LNCaP clone FGC (cell line): ENCODE results near the gene TAF1.
A peak's percentile ranks its signal among the peaks of the same experiment; 100 is the strongest.
"Not testable (repeated sequence)": the region's sequence is repeated elsewhere in the genome, so short reads cannot be mapped to it uniquely, and the experiment has no call there.

ENCODE experiments used
- DNase-seq: peaks from one replicate; pipeline ENCODE4 v3.0.0-alpha.2; 2011; ENCODE audit warnings: low read depth
- H3K4me3 ChIP-seq: 2 replicates; pipeline ENCODE4 v1.5.1; 2011; ENCODE audit warnings: mild to moderate bottlenecking, low read depth, low read length, control low read depth
- TF ChIP-seq, protein P1 (sequence below): IDR thresholded peaks from 2 replicates; pipeline ENCODE4 v1.5.1; 2012; ENCODE audit warnings: mild to moderate bottlenecking; ENCODE audit not compliant: control insufficient read depth, insufficient read depth; ENCODE audit errors: extremely low read depth

The TAF1 gene, protein sequence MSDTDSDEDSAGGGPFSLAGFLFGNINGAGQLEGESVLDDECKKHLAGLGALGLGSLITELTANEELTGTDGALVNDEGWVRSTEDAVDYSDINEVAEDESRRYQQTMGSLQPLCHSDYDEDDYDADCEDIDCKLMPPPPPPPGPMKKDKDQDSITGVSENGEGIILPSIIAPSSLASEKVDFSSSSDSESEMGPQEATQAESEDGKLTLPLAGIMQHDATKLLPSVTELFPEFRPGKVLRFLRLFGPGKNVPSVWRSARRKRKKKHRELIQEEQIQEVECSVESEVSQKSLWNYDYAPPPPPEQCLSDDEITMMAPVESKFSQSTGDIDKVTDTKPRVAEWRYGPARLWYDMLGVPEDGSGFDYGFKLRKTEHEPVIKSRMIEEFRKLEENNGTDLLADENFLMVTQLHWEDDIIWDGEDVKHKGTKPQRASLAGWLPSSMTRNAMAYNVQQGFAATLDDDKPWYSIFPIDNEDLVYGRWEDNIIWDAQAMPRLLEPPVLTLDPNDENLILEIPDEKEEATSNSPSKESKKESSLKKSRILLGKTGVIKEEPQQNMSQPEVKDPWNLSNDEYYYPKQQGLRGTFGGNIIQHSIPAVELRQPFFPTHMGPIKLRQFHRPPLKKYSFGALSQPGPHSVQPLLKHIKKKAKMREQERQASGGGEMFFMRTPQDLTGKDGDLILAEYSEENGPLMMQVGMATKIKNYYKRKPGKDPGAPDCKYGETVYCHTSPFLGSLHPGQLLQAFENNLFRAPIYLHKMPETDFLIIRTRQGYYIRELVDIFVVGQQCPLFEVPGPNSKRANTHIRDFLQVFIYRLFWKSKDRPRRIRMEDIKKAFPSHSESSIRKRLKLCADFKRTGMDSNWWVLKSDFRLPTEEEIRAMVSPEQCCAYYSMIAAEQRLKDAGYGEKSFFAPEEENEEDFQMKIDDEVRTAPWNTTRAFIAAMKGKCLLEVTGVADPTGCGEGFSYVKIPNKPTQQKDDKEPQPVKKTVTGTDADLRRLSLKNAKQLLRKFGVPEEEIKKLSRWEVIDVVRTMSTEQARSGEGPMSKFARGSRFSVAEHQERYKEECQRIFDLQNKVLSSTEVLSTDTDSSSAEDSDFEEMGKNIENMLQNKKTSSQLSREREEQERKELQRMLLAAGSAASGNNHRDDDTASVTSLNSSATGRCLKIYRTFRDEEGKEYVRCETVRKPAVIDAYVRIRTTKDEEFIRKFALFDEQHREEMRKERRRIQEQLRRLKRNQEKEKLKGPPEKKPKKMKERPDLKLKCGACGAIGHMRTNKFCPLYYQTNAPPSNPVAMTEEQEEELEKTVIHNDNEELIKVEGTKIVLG (N-terminal part only)

DNA sequence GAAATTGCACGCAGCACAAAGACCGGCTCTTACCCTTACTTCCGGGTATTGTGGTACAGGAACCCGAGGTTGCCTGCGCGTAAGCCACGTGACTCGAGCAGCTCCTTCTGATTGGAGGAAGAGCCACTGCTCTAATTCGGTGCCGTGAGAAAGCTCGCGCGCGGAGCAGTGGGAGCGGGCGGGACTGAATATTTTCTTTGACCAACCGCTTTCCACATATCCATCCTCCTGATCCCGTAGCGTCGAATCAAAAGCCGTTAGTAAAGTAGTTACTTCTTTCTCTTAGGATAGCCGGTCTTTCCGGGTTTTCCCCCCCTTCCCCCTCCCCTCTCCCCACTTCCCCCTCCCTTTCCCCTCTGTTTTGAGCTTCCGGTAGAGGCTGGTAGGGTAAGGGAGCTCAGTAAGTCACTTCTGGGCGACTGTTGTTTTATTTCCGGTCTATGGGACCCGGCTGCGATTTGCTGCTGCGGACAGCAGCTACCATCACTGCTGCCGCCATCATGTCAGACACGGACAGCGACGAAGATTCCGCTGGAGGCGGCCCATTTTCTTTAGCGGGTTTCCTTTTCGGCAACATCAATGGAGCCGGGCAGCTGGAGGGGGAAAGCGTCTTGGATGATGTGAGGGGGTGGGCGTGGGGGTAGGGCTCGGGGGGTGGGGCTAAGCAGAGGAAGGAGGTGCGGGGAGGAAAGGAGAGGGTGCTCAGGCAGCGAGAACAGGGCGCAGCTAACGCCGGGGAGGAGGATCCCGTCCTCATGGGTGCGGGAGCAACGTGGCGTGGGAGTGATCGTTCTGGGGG, at the start of gene TAF1:
Gene TAF1 (plus strand): TSS at position 483 of the 799 bp plus-strand sequence. CDS start 18 bp downstream, at position 501.
- TF ChIP-seq, protein P1, sequence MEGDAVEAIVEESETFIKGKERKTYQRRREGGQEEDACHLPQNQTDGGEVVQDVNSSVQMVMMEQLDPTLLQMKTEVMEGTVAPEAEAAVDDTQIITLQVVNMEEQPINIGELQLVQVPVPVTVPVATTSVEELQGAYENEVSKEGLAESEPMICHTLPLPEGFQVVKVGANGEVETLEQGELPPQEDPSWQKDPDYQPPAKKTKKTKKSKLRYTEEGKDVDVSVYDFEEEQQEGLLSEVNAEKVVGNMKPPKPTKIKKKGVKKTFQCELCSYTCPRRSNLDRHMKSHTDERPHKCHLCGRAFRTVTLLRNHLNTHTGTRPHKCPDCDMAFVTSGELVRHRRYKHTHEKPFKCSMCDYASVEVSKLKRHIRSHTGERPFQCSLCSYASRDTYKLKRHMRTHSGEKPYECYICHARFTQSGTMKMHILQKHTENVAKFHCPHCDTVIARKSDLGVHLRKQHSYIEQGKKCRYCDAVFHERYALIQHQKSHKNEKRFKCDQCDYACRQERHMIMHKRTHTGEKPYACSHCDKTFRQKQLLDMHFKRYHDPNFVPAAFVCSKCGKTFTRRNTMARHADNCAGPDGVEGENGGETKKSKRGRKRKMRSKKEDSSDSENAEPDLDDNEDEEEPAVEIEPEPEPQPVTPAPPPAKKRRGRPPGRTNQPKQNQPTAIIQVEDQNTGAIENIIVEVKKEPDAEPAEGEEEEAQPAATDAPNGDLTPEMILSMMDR = no peak
- peak; percentile 95 for DNase-seq
- H3K4me3 ChIP-seq = peak within 1 kb of the TSS; percentile 77

DNA sequence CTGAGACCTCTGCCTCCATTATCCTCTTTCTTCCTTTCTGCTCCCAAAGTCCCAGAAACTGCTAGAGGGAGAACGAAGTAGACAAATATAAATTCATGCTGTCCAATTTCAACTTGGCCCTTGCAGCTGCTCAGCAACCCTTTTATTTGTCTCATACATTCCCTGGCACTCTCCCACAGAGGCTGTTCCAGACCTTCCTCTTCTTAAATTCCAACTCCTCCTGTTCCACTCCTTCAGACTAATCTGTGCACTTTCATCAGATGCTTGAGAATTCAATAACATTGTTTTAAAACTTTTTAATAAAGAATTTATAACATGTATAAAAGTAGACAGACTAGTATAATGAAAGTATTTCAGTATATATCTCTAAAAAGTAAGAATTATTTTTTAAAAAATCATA, 49.2 kb upstream of the TAF1 start:
- H3K4me3 ChIP-seq, DNase-seq: not testable (repeated sequence)

DNA sequence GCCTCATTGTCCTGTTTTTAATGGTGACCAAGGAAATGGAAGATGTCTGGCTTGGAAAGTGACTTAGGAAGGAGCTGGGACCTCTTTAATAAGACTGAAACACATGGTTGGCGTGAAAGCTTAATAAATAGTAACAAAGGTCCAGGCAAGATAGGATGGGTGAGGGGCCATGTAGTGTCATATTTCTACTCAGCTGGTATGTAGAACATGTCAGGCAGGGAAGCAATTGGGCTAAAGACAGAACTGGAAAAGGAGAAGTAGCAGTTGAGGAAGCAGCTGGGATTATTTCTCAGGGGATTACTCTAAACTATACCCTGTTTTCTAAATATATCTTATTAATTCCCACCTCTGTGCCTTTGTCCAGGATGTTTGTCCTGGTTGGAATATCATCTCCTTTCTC, 46.0 kb upstream of the TAF1 start:
- H3K4me3 ChIP-seq = no peak overlapping the region
- DNase-seq = no peak
- TF ChIP-seq, protein P1 = no peak

DNA sequence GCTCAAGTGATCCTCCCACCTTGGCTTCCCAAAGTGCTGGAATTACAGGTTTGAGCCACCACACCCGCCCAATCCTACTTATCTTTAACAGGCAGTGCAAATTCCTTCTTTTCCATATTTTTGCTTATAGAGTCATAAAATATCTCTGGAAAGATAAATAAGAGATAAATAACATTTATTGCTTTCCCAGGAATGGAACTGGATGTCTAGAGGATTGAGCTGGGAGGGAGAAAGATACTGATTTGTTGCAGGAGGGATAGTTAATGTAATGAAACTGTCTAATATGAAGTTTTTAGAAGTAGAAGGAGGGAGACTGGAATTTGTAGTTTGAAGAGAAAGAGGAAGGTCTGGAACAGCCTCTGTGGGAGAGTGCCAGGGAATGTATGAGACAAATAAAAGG, 44.4 kb upstream of the TAF1 start:
- TF ChIP-seq, protein P1 = no peak
- H3K4me3 ChIP-seq = no peak overlapping the region
- DNase-seq = no peak

DNA sequence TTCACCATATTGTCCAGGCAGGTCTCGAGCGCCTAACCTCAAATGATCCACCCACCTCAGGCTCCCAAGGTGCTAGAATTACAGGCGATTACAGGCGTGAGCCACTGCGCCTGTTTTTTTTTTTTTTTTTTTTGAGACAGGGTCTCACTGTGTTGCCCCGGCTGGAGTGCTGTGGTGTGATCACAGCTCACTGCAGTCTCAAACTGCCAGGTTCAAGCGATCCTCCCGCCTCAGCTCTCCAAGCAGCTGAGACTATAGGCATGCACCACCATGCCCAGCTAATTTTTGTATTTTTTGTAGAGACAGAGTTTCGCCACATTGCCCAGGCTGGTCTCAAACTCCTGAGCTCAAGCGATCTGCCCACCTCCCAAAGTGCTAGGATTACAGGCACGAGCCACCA, 41.7 kb upstream of the TAF1 start:
- not testable (repeated sequence) for DNase-seq, H3K4me3 ChIP-seq

DNA sequence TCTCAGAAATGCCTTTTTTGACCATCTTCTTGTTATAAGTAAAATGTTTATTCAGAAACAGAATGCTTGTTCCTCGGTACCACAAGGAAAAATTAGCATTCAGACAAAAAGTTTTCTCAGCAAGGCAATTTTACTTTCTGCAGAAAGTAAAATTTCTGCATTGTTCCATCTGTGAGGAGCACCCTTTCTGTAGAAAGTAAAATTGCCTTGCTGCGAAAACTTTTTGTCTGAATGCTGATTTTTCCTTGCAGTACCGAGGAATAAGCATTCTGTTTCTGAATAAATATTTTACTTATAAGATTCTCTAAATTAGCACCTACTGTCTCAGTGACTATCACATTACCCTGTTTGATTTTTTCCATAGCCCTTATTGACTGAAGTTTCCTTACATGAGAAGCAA, 39.8 kb upstream of the TAF1 start:
- TF ChIP-seq, protein P1 = no peak
- DNase-seq = no peak
- no peak overlapping the region for H3K4me3 ChIP-seq

DNA sequence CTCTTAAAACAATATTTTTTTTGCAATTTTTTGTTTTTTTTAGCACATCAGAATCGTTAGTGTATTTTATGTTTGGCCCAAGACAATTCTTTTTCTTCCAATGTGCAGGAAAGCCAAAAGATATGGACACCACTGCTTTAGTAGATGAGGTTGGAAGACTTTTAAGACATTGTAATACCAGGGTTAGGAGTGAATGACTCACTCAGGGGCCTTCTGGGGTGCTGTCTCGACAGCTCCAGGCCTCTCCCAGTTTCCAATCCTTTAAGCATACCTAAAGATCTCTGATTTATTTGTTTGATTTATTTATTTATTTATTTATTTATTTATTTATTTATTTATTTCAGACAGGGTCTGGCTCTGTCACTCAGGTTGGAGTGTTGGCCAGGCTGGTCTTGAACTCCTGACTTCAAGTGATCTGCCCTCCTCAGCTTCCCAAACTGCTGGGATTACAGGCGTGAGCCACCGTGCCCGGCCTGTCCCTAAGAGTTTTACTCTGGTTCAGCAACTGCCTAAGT, 16.9 kb upstream of the TAF1 start:
- not testable (repeated sequence) for H3K4me3 ChIP-seq, DNase-seq

DNA sequence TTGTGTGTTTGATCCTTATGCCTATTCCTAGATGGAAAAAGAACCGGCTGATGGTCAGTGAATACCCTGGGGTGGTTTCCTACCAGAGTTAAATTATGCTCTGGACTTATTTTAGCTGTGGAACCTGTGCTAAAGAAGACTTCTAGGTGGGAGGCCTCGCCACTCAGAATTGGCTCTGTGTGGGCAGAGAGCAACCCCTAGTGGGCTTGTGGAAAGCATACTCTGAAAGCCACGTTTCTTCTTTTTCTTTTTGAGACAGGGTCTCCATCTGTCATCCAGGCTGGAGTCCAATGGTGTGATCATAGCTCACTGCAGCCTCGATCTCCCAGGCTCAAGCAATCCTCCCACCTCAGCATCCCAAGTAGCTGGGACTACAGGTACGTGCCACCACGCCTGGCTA, 16.3 kb upstream of the TAF1 start:
- DNase-seq, H3K4me3 ChIP-seq: not testable (repeated sequence)

DNA sequence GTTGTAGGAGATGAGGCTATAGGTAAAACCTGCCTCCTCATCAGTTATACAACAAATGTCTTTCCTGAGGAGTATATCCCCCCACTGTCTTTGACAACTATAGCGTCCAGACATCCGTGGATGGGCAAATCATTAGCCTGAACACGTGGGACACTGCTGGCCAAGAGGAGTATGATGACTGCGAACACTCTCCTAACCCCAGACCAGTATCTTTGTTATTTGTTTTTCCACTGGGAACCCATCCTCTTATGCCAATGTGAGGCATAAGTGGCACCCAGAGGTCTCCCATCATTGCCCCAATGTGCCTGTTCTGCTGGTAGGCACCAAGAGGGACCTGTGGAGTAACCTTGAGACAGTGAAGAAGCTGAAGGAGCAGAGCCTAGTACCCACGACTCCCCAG, 13.7 kb upstream of the TAF1 start:
- DNase-seq, H3K4me3 ChIP-seq: not testable (repeated sequence)
